Osteocyte (in vitro differentiated cells): ENCODE data around the gene PLEKHF1. TPM values are rescaled to one million over a fixed set of nuclear protein-coding genes. Genes with fewer than 3 reads are reported as not detected.

Experiments
- DNase-seq: peaks from one replicate; pipeline ENCODE4 v3.0.0; 2021; ENCODE audit warnings: mixed read lengths; ENCODE audit not compliant: unreplicated experiment; ENCODE audit errors: extremely low spot score
- H3K27ac Mint-ChIP-seq: one replicate; pipeline ENCODE4 v1.8.0; 2021; ENCODE audit warnings: mild to moderate bottlenecking, mixed read lengths; ENCODE audit not compliant: unreplicated experiment
- H3K27me3 Mint-ChIP-seq: one replicate; pipeline ENCODE4 v1.8.0; 2021; ENCODE audit warnings: mixed read lengths; ENCODE audit not compliant: unreplicated experiment
- H3K36me3 Mint-ChIP-seq: one replicate; pipeline ENCODE4 v1.8.0; 2021; ENCODE audit warnings: mixed read lengths; ENCODE audit not compliant: unreplicated experiment
- H3K4me1 Mint-ChIP-seq: one replicate; pipeline ENCODE4 v1.8.0; 2021; ENCODE audit warnings: mixed read lengths; ENCODE audit not compliant: unreplicated experiment
- H3K4me3 Mint-ChIP-seq: one replicate; pipeline ENCODE4 v1.8.0; 2021; ENCODE audit warnings: mild to moderate bottlenecking, moderate library complexity, mixed read lengths; ENCODE audit not compliant: unreplicated experiment
- H3K9me3 Mint-ChIP-seq: one replicate; pipeline ENCODE4 v1.8.0; 2021; ENCODE audit warnings: mixed read lengths; ENCODE audit not compliant: unreplicated experiment
- CTCF ChIP-seq: fragments of 200-600 bp; sonication (generic); IDR thresholded peaks from 2 replicates; pipeline ENCODE4 v1.5.0; 2021; ENCODE audit warnings: antibody characterized with exemption, mild to moderate bottlenecking, moderate library complexity
- total RNA-seq: library from RNA; stranded (reverse); gene quantifications from 2 replicates; pipeline ENCODE4 v1.2.1, GENCODE V29; 2021

The PLEKHF1 gene
- total RNA-seq, 1 donor from 2014 or later: 27.3 TPM

- no peak overlapping the region for H3K4me3 Mint-ChIP-seq
- no peak for TF ChIP-seq CTCF
- H3K36me3 Mint-ChIP-seq: peaks cover 4% of the 10 kb centered on the region
- no peaks in the 10 kb centered on the region for H3K9me3 Mint-ChIP-seq
- peaks cover 12% of the 10 kb centered on the region for H3K4me1 Mint-ChIP-seq
- H3K27me3 Mint-ChIP-seq: no peaks in the 10 kb centered on the region
- H3K27ac Mint-ChIP-seq: no peak overlapping the region
- no peak for DNase-seq
Observed at GRCh38 chr19:29697523-29698261, 32.4 kb downstream of the PLEKHF1 start.

GRCh38 chr19:29699861-29700260, 34.6 kb downstream of the PLEKHF1 start:
- Mint-ChIP-seq H3K9me3 (no peaks in the 10 kb centered on the region), H3K27me3 (no peaks in the 10 kb centered on the region), H3K36me3 (peaks cover 8% of the 10 kb centered on the region), H3K4me3 (no peak overlapping the region), H3K27ac (no peak overlapping the region), H3K4me1 (no peaks in the 10 kb centered on the region)
- DNase-seq: no peak
- no peak for TF ChIP-seq CTCF

GRCh38 chr19:29700498-29700897, 35.2 kb downstream of the PLEKHF1 start:
- Mint-ChIP-seq H3K9me3 (no peaks in the 10 kb centered on the region), H3K4me3 (no peak overlapping the region), H3K36me3 (peaks cover 11% of the 10 kb centered on the region), H3K27me3 (no peaks in the 10 kb centered on the region), H3K27ac (no peak overlapping the region), H3K4me1 (no peaks in the 10 kb centered on the region)
- no peak for TF ChIP-seq CTCF
- no peak for DNase-seq

GRCh38 chr19:29702161-29702962, 37.1 kb downstream of the PLEKHF1 start:
- Mint-ChIP-seq H3K4me1 (no peaks in the 10 kb centered on the region), H3K9me3 (no peaks in the 10 kb centered on the region), H3K4me3 (no peak overlapping the region), H3K27me3 (no peaks in the 10 kb centered on the region), H3K36me3 (peaks cover 11% of the 10 kb centered on the region), H3K27ac (no peak overlapping the region)
- no peak for DNase-seq
- TF ChIP-seq CTCF: no peak

- Mint-ChIP-seq H3K9me3 (no peaks in the 10 kb centered on the region), H3K4me1 (no peaks in the 10 kb centered on the region), H3K27ac (no peak overlapping the region), H3K4me3 (no peak overlapping the region), H3K27me3 (no peaks in the 10 kb centered on the region), H3K36me3 (peaks cover 11% of the 10 kb centered on the region)
- no peak for DNase-seq
- no peak for TF ChIP-seq CTCF
Observed at GRCh38 chr19:29702963-29703320, 37.7 kb downstream of the PLEKHF1 start.
